IPS-NIHi7 (cell line): ENCODE measurements around the gene RGS19.

Source experiments
- DNase-seq: peaks from one replicate; pipeline ENCODE4 v3.0.0; 2012; ENCODE audit warnings: mixed read lengths; ENCODE audit errors: extremely low spot score

The RGS19 gene

GRCh38 chr20:64064145-64064698 lies 15.1 kb downstream of the RGS19 start:
- DNase-seq, result no peak

GRCh38 chr20:64063389-64064144 lies 15.8 kb downstream of the RGS19 start:
- DNase-seq, result no peak

- peak; percentile 95 for DNase-seq
These were observed 16.5 kb downstream of the RGS19 start, which contains the start of gene TCEA2 for GRCh38 chr20:64062596-64063388. TCEA2 (plus strand) TSS chr20:64063198; CDS start chr20:64063313, 115 bp downstream.

GRCh38 chr20:64062276-64062595 lies 17.1 kb downstream of the RGS19 start:
- DNase-seq, result no peak

GRCh38 chr20:64058536-64058935 lies 20.8 kb downstream of the RGS19 start:
- DNase-seq, result no peak

GRCh38 chr20:64057628-64058498 lies 21.5 kb downstream of the RGS19 start:
- DNase-seq, result peak; percentile 95

GRCh38 chr20:64056889-64057627 lies 22.3 kb downstream of the RGS19 start:
- no peak for DNase-seq

- no peak for DNase-seq
These were observed 22.8 kb downstream of the RGS19 start for GRCh38 chr20:64056639-64056888.

GRCh38 chr20:64055893-64056638 lies 23.3 kb downstream of the RGS19 start:
- no peak for DNase-seq

- no peak for DNase-seq
These were observed 23.9 kb downstream of the RGS19 start for GRCh38 chr20:64055396-64055892.

- peak; percentile 63 for DNase-seq
These were observed 25.3 kb downstream of the RGS19 start for GRCh38 chr20:64053841-64054661.

GRCh38 chr20:64052987-64053840 lies 26.1 kb downstream of the RGS19 start:
- no peak for DNase-seq

- no peak for DNase-seq
These were observed 27.0 kb downstream of the RGS19 start for GRCh38 chr20:64052326-64052722.

- DNase-seq, result no peak
These were observed 27.6 kb downstream of the RGS19 start for GRCh38 chr20:64051561-64052325.

- DNase-seq, result no peak
These were observed 28.3 kb downstream of the RGS19 start for GRCh38 chr20:64051033-64051452.

GRCh38 chr20:64050261-64051032 lies 28.9 kb downstream of the RGS19 start:
- DNase-seq, result no peak

GRCh38 chr20:64049878-64050260 lies 29.4 kb downstream of the RGS19 start:
- DNase-seq, result no peak
